Measurements from ENCODE around the gene CMIP.

Gene CMIP

GRCh38 chr16:81635063-81635937 is 190.7 kb downstream of the CMIP start:
- DNase-seq (ENCODE audit: low read depth in 3 of 3): no peak

- no peak for DNase-seq (ENCODE audit: low read depth in 3 of 3)
Observed at GRCh38 chr16:81636298-81636993, 191.8 kb downstream of the CMIP start.

- no peak for DNase-seq (ENCODE audit: low read depth in 3 of 3)
Observed at GRCh38 chr16:81637336-81638235, 193.0 kb downstream of the CMIP start.

GRCh38 chr16:81638286-81638945 is 193.8 kb downstream of the CMIP start:
- DNase-seq (ENCODE audit: low read depth in 3 of 3): no peak

- DNase-seq (ENCODE audit: low read depth in 3 of 3): no peak
Observed at GRCh38 chr16:81639348-81639747, 194.7 kb downstream of the CMIP start.

GRCh38 chr16:81639931-81640680 is 195.5 kb downstream of the CMIP start:
- no peak for DNase-seq (ENCODE audit: low read depth in 3 of 3)

- DNase-seq (ENCODE audit: low read depth in 3 of 3): no peak
Observed at GRCh38 chr16:81640681-81641070, 196.1 kb downstream of the CMIP start.

GRCh38 chr16:81641395-81642106 is 196.9 kb downstream of the CMIP start:
- no peak for DNase-seq (ENCODE audit: low read depth in 3 of 3)

GRCh38 chr16:81642107-81642436 is 197.5 kb downstream of the CMIP start:
- DNase-seq (ENCODE audit: low read depth in 3 of 3): no peak

- no peak for DNase-seq (ENCODE audit: low read depth in 3 of 3)
Observed at GRCh38 chr16:81642943-81643342, 198.3 kb downstream of the CMIP start.

GRCh38 chr16:81645266-81645694 is 200.7 kb downstream of the CMIP start:
- DNase-seq (ENCODE audit: low read depth in 3 of 3): no peak

GRCh38 chr16:81645925-81646324 is 201.3 kb downstream of the CMIP start:
- DNase-seq (ENCODE audit: low read depth in 3 of 3): no peak

GRCh38 chr16:81646561-81646960 is 202.0 kb downstream of the CMIP start:
- DNase-seq (ENCODE audit: low read depth in 3 of 3): no peak

- no peak for DNase-seq (ENCODE audit: low read depth in 3 of 3)
Observed at GRCh38 chr16:81647527-81647926, 202.9 kb downstream of the CMIP start.

- no peak for DNase-seq (ENCODE audit: low read depth in 3 of 3)
Observed at GRCh38 chr16:81649561-81650184, 205.1 kb downstream of the CMIP start.

GRCh38 chr16:81650281-81650680 is 205.7 kb downstream of the CMIP start:
- no peak for DNase-seq (ENCODE audit: low read depth in 3 of 3)

GRCh38 chr16:81650982-81651562 is 206.5 kb downstream of the CMIP start:
- DNase-seq (ENCODE audit: low read depth in 3 of 3): no peak

- DNase-seq (ENCODE audit: low read depth in 3 of 3): no peak
Observed at GRCh38 chr16:81651758-81652718, 207.4 kb downstream of the CMIP start.

Data from stimulated activated CD4-positive, alpha-beta T cell treated with anti-CD3 and anti-CD28 coated beads, TNF-alpha, amount 100 ng/mL, for 4 hours (primary cell).